SK-N-SH treated with all-trans-retinoic acid at 6 μM for 48 hours (cell line): Measurements from ENCODE around the gene SUGCT.

ENCODE experiments used
- ARNTL ChIP-seq: fragments of 450-650 bp; formaldehyde crosslinking; IDR thresholded peaks from 2 replicates; pipeline ENCODE4 v1.5.0; 2020; ENCODE audit warnings: low read depth, mild to moderate bottlenecking, moderate library complexity, borderline replicate concordance
- CREB5 ChIP-seq: fragments of 250-450 bp; sonication (Bioruptor Pico); IDR thresholded peaks from 2 replicates; pipeline ENCODE4 v1.5.1; 2020; ENCODE audit warnings: low read depth, mild to moderate bottlenecking, moderate library complexity
- CSDC2 ChIP-seq: fragments of 250-450 bp; sonication (Bioruptor Pico); IDR thresholded peaks from 2 replicates; pipeline ENCODE4 v1.5.0; 2020; ENCODE audit warnings: mild to moderate bottlenecking, moderate library complexity
- CSRNP3 ChIP-seq: fragments of 250-450 bp; sonication (Bioruptor Pico); IDR thresholded peaks from 2 replicates; pipeline ENCODE4 v1.5.1; 2021; ENCODE audit warnings: mild to moderate bottlenecking, moderate library complexity
- ESRRG ChIP-seq: fragments of 250-450 bp; sonication (Bioruptor Pico); IDR thresholded peaks from 2 replicates; pipeline ENCODE4 v1.6.1; 2021; ENCODE audit warnings: mild to moderate bottlenecking
- GLIS3 ChIP-seq: fragments of 250-450 bp; sonication (Bioruptor Pico); IDR thresholded peaks from 2 replicates; pipeline ENCODE4 v1.5.0; 2020; ENCODE audit warnings: mild to moderate bottlenecking, moderate library complexity
- PATZ1 ChIP-seq: fragments of 250-450 bp; sonication (Bioruptor Pico); IDR thresholded peaks from 2 replicates; pipeline ENCODE4 v1.8.0; 2020; ENCODE audit warnings: mild to moderate bottlenecking, moderate library complexity, borderline replicate concordance
- RARB ChIP-seq: fragments of 250-450 bp; sonication (Bioruptor Pico); IDR thresholded peaks from 2 replicates; pipeline ENCODE4 v1.8.0; 2021; ENCODE audit warnings: mild to moderate bottlenecking, moderate library complexity
- TCF4 ChIP-seq: fragments of 250-450 bp; sonication (Bioruptor Pico); IDR thresholded peaks from 2 replicates; pipeline ENCODE4 v1.8.0; 2021; ENCODE audit warnings: mild to moderate bottlenecking, moderate library complexity, borderline replicate concordance
- TSHZ2 ChIP-seq: fragments of 250-450 bp; sonication (Bioruptor Pico); IDR thresholded peaks from 2 replicates; pipeline ENCODE4 v1.5.0; 2020; ENCODE audit warnings: mild to moderate bottlenecking, moderate library complexity
- ZFP3 ChIP-seq: fragments of 250-450 bp; sonication (Bioruptor Pico); IDR thresholded peaks from 2 replicates; pipeline ENCODE4 v1.5.0; 2020; ENCODE audit warnings: mild to moderate bottlenecking, moderate library complexity
- ZFP30 ChIP-seq: fragments of 450-650 bp; formaldehyde crosslinking; IDR thresholded peaks from 2 replicates; pipeline ENCODE4 v1.5.0; 2022; ENCODE audit warnings: mild to moderate bottlenecking, moderate library complexity
- ZNF8 ChIP-seq: fragments of 450-650 bp; formaldehyde crosslinking; IDR thresholded peaks from 2 replicates; pipeline ENCODE4 v1.5.0; 2020; ENCODE audit warnings: mild to moderate bottlenecking, moderate library complexity

- TF ChIP-seq ARNTL (CRISPR knock-in tag) (no peak), CREB5 (CRISPR knock-in tag) (no peak), CSDC2 (CRISPR knock-in tag) (no peak), ZFP3 (CRISPR knock-in tag) (no peak), ZFP30 (CRISPR knock-in tag) (no peak), PATZ1 (CRISPR knock-in tag) (no peak), CSRNP3 (CRISPR knock-in tag) (no peak), GLIS3 (no peak), TCF4 (CRISPR knock-in tag) (no peak), RARB (CRISPR knock-in tag) (no peak), ESRRG (CRISPR knock-in tag) (no peak), ZNF8 (CRISPR knock-in tag) (no peak), TSHZ2 (CRISPR knock-in tag) (no peak)
These were observed 475.7 kb downstream of the SUGCT start for GRCh38 chr7:40610461-40610860.
